Measurements from ENCODE around the gene SCAI.

- no peak for TF ChIP-seq CTCF (conservative IDR thresholded peaks at IDR 0.05; ENCODE audit: low read length)
- no peak for TF ChIP-seq EZH2phosphoT487 (IDR thresholded peaks at IDR 0.05; ENCODE audit: borderline replicate concordance, low read depth, low read length)
Observed at GRCh38 chr9:125169895-125170294, 26.6 kb upstream of the SCAI start.

Data from OCI-LY7 (cell line).